Ramos (cell line): ENCODE results near the gene RAPGEF4.
"Not testable (repeated sequence)": the region's sequence is repeated elsewhere in the genome, so short reads cannot be mapped to it uniquely, and the experiment has no call there.

Experiments
- in situ Hi-C: fragments of 300-500 bp; cut with MboI; formaldehyde crosslinking; loops from one replicate; pipeline ENCODE4 v1.14.3; 2022; ENCODE audit warnings: low sequenced_read_pairs; ENCODE audit not compliant: unreplicated experiment

RAPGEF4 gene

GRCh38 chr2:173075781-173076580, 340.3 kb downstream of the RAPGEF4 start, which contains the start of gene MAP3K20:
MAP3K20 (plus strand) TSS chr2:173075846; CDS start chr2:173091032, 15,186 bp downstream.
- in situ Hi-C loops: no loop called here

DNA sequence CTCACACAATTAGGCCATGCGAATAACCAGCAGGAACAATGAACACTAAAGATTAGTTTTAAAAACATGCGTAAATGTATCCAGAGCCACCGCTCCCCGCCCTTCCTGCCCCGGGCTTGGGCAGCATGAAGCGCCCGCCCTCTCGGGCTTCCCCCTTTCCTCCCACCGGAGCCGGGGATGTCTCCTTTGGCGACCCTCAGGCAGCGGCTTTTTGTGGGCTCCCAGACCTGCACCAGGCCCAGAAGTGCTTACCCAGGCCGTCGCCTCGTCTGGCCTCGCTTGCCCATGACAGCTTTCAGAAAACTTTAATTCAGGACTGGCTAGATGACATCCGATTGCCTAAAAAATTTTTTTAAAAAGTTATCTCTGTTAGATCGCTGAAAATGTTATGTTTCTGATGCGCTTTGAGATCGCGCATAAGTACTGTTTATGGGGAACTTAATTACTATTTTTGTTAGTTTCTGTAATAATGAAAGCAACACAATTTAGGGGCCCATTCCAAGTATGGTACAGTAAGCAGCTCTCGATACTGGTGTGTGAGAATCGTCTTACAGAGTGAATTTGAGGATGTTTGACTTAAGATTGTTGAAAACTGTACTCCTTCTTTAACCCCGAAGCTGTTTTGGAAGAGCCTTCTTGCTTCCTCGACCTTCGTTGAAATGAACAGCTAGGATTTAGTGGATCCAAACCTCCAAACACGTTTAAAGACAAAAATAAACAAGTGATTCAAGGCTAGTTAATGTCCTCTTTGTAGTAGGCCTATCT, 341.1 kb downstream of the RAPGEF4 start:
- in situ Hi-C loops: no loop called here

DNA sequence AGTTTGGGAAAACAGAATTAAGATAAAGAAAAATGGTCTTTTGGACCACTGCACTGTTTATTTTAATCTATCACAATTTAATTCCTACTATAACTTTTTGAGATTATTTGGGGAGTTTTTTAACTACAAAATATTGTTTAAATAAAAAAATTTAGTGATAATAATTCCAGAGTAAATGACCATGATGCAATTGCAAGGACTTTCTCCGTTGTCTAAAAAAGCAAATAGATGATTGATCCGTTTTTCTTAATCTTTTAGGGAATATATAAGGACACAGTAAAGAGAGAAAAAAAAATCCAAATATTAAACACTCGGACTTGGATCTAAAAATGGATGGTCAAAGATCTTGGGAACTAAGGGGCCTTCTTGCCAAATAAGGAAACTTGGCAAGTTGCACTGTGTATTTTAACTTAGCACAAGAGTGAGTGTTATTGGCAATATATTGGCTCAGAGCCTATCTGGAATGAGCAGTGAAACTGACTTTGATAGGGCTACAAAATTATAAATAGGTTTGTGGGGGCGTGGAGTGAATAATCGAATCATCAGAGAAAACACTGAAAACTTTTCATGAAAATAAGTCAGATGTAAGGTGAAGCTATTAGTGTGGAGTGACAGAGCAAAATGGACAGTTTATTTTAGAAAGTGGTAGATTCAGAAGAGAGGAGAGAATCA, 342.0 kb downstream of the RAPGEF4 start:
- in situ Hi-C loops: no loop called here

GRCh38 chr2:173079141-173079540, 343.5 kb downstream of the RAPGEF4 start:
- in situ Hi-C loops: no loop called here

DNA sequence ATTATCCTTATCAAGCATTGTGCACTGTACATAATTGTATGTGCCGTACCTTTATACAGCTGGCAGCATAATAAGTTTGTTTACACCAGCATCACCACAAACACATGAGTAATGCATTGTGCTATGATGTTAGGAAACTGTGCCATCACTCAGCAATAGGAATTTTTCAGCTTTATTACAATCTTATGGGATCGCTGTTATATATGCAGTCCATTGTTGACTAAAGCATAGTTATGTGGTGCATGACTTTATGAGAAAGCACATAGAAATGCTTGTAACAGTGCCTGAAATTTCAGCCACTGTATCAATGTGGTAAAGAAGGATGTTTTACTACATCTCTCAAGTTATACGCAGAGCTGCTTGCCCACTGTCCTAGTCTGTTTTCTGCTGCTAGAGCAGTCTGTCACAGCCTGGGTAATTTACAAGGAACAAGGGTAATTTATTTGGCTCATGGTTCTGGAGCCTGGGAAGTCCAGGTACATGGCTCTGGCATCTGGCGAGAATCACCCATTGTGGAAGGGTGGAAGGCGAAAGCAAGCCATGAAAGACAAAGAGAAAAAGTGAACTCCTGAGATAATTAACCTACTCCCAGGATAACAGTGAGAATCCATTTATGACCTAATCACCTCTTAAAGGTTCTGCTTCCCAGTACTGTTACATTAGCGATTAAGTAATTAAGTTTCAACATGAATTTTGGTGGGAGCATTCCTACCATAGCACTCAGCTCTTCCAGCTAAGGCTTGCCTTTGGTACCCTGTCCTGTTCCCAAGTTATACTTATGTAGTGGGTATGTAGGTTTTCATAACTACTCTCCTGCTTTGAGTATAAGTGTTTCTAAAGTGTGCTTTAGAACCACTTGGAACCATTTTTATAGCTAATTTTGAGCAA, 344.6 kb downstream of the RAPGEF4 start:
- in situ Hi-C loops: no loop called here

GRCh38 chr2:173086518-173087213, 351.0 kb downstream of the RAPGEF4 start:
- in situ Hi-C loops: no loop called here

- in situ Hi-C loops: no loop called here
Observed at GRCh38 chr2:173087214-173087581, 351.6 kb downstream of the RAPGEF4 start.

DNA sequence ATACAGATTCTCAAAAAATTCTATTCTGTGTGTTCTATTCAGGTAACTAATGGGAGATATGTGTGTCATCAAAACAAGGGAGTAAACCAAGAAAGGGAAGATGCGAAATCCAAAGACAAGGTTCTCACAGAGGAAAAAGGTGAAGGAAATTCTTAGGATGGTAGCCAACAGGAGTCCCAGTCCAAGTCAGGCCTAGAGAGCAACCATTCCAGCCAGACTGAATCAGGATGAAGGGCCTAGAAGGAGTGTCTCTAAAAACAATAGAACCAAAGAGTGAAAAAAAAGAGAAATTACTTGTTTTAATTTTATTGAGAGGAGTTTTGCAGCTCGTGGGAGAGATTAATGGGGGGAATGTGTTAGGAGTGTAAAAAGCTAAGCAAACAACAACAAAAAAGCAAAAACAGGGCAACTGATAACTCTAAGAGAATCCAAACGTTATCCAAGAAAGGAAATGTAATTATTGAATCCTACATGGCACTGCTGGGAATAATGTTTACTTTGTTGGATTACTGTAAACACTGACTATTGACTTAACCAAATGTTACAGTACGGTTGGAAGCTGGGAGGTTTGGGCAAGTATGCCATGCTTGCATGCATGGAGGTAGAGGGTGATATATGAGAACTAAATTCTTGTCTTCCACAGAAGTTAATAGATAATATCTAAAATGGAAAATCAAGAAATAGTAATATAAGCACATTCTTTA, 352.3 kb downstream of the RAPGEF4 start:
- in situ Hi-C loops: no loop called here

- in situ Hi-C loops: no loop called here
Observed at GRCh38 chr2:173090276-173090877, 354.7 kb downstream of the RAPGEF4 start.

- in situ Hi-C loops: no loop called here
Observed at GRCh38 chr2:173090973-173091660, 355.5 kb downstream of the RAPGEF4 start.

DNA sequence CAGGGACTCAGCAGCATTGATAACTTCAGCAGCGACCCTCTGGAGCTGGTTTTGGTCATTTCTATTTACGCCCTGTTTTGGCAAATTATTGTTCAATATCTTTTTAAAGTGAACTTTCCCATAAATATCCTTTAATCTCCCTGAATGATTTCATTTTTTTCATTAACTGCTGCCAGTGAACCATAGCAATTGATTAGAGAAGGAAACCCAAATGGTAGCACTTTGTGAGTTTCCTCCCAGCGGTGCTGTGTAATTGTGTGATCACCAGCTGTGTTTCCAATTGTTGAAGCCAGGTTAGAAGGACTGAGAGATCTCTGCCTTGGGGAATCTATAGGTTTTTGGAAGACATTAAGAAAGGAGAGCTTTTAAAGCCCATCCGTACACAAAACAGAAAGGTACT, 356.3 kb downstream of the RAPGEF4 start:
- in situ Hi-C loops: no loop called here

DNA sequence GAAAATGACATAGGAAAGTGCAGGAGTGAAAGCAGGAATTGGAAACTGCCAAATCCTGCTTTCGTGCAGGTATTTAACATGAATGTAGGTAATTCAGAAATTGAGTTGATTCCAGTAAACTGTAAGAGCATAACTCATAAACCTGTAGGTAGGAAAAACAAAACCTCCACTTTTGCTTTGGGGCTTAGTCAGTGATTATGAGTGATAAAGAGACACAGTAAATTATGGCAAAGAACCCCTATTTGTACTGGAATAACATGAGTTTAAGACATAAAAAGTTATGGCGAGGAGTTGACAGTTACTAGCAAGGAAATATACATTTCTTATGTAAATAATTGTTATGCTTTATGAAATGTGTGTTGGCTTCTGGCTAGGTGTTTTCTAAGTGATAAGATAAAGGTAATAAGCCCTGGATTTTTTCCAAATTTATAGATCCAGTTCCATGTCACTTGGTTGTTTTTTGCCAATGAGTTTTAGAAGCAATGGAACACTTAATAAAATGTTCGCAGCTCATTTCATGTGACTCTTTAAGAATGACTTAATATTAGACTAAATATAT, 357.3 kb downstream of the RAPGEF4 start:
- in situ Hi-C loops: no loop called here

DNA sequence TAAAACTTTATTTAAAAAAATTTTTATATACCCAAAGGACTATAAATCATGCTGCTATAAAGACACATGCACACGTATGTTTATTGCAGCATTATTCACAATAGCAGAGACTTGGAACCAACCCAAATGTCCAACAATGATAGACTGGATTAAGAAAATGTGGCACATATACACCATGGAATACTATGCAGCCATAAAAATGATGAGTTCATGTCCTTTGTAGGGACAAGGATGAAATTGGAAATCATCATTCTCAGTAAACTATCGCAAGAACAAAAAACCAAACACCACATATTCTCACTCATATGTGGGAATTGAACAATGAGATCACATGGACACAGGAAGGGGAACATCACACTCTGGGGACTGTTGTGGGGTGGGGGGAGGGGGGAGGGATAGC, 358.0 kb downstream of the RAPGEF4 start:
- in situ Hi-C loops: not testable (repeated sequence)

- in situ Hi-C loops: no loop called here
Observed at GRCh38 chr2:173094731-173095130, 359.1 kb downstream of the RAPGEF4 start.

DNA sequence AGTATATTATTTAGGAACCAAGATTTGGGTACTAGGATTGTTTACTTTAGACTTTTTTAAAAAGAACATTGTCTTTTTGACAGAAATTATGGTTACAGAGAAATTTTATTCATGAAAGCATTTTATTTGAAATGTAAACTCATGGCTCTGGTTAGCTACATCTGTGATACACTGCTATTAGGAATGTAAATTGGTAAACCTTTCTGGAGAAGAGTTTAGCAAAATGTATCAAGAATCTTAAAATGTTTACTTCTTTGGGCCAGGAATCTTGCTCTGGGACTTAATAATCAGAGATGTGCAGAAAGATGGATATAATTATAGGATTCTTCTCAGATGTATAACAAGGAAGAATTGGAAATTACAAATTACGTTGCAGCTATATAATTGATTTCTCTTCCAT, 359.7 kb downstream of the RAPGEF4 start:
- in situ Hi-C loops: no loop called here

- in situ Hi-C loops: no loop called here
Observed at GRCh38 chr2:173099271-173099670, 363.6 kb downstream of the RAPGEF4 start.

- in situ Hi-C loops: no loop called here
Observed at GRCh38 chr2:173099804-173100203, 364.2 kb downstream of the RAPGEF4 start.

GRCh38 chr2:173101687-173102086, 366.0 kb downstream of the RAPGEF4 start:
- in situ Hi-C loops: no loop called here
